Measurements from ENCODE around the gene TBX6. TPM values are rescaled to one million over a fixed set of nuclear protein-coding genes. Genes with fewer than 3 reads are reported as not detected.
"Not testable (repeated sequence)": the region's sequence is repeated elsewhere in the genome, so short reads cannot be mapped to it uniquely, and the experiment has no call there.

TBX6 gene
- 1 to 10 TPM in 3 of 4 donors, under 1 TPM in 1; 0.50 to 2.0 (median 1.1) TPM for polyA plus RNA-seq (ENCODE audit: insufficient read length in 4 of 4)

- peak; percentile 74 to 86 (median 81) for DNase-seq (ENCODE audit: low read depth in 4 of 4, low spot score in 3 of 4)
Observed at GRCh38 chr16:30091474-30092372, at the start of gene TBX6. Gene TBX6, minus strand, starts transcription at chr16:30091924. Its CDS starts 731 bp downstream, at chr16:30091193.

GRCh38 chr16:30139583-30140481, 48.1 kb upstream of the TBX6 start:
- DNase-seq (ENCODE audit: low read depth in 4 of 4, low spot score in 3 of 4) = no peak

- no peak for DNase-seq (ENCODE audit: low read depth in 4 of 4, low spot score in 3 of 4)
Observed at GRCh38 chr16:30137897-30138296, 46.2 kb upstream of the TBX6 start.

- no peak for DNase-seq (ENCODE audit: low read depth in 4 of 4, low spot score in 3 of 4)
Observed at GRCh38 chr16:30136971-30137605, 45.4 kb upstream of the TBX6 start.

- no peak for DNase-seq (ENCODE audit: low read depth in 4 of 4, low spot score in 3 of 4)
Observed at GRCh38 chr16:30132591-30132990, 40.9 kb upstream of the TBX6 start.

GRCh38 chr16:30131869-30132475, 40.2 kb upstream of the TBX6 start:
- DNase-seq (ENCODE audit: low read depth in 4 of 4, low spot score in 3 of 4) = peak in 2 of 4 donors; percentile 35 to 49

- DNase-seq (ENCODE audit: low read depth in 4 of 4, low spot score in 3 of 4) = no peak
Observed at GRCh38 chr16:30127993-30128392, 36.3 kb upstream of the TBX6 start.

- DNase-seq (ENCODE audit: low read depth in 4 of 4, low spot score in 3 of 4) = not testable (repeated sequence)
Observed at GRCh38 chr16:30125690-30126089, 34.0 kb upstream of the TBX6 start.

- DNase-seq (ENCODE audit: low read depth in 4 of 4, low spot score in 3 of 4) = no peak
Observed at GRCh38 chr16:30124985-30125379, 33.3 kb upstream of the TBX6 start.

- DNase-seq (ENCODE audit: low read depth in 4 of 4, low spot score in 3 of 4) = peak in 1 of 4 donors; percentile 33
Observed at GRCh38 chr16:30122604-30123160, 31.0 kb upstream of the TBX6 start.

GRCh38 chr16:30121741-30122571, 30.2 kb upstream of the TBX6 start:
- peak in 1 of 4 donors; percentile 35 for DNase-seq (ENCODE audit: low read depth in 4 of 4, low spot score in 3 of 4)

GRCh38 chr16:30120340-30121105, 28.8 kb upstream of the TBX6 start:
- DNase-seq (ENCODE audit: low read depth in 4 of 4, low spot score in 3 of 4) = no peak

- DNase-seq (ENCODE audit: low read depth in 4 of 4, low spot score in 3 of 4) = no peak
Observed at GRCh38 chr16:30119428-30119827, 27.7 kb upstream of the TBX6 start.

GRCh38 chr16:30117768-30118167, 26.0 kb upstream of the TBX6 start:
- DNase-seq (ENCODE audit: low read depth in 4 of 4, low spot score in 3 of 4) = no peak

GRCh38 chr16:30116291-30117207, 24.8 kb upstream of the TBX6 start:
- no peak for DNase-seq (ENCODE audit: low read depth in 4 of 4, low spot score in 3 of 4)

- no peak for DNase-seq (ENCODE audit: low read depth in 4 of 4, low spot score in 3 of 4)
Observed at GRCh38 chr16:30115238-30115637, 23.5 kb upstream of the TBX6 start.

- not testable (repeated sequence) for DNase-seq (ENCODE audit: low read depth in 4 of 4, low spot score in 3 of 4)
Observed at GRCh38 chr16:30114833-30115232, 23.1 kb upstream of the TBX6 start.

Measured in left renal pelvis (tissue), 4 donors.